Measurements from ENCODE around the gene MDGA2.
"Not testable (repeated sequence)": the region's sequence is repeated elsewhere in the genome, so short reads cannot be mapped to it uniquely, and the experiment has no call there.

Gene MDGA2

GRCh38 chr14:47057364-47057763 lies 618.0 kb downstream of the MDGA2 start:
- DNase-seq, result no peak

GRCh38 chr14:47044841-47045240 lies 630.6 kb downstream of the MDGA2 start:
- DNase-seq, result no peak

GRCh38 chr14:47040550-47040949 lies 634.9 kb downstream of the MDGA2 start:
- DNase-seq, result no peak

- no peak for DNase-seq
Measured at GRCh38 chr14:47039336-47039735, 636.1 kb downstream of the MDGA2 start.

GRCh38 chr14:47022721-47023120 lies 652.7 kb downstream of the MDGA2 start:
- DNase-seq, result no peak

- no peak for DNase-seq
Measured at GRCh38 chr14:47020500-47020899, 654.9 kb downstream of the MDGA2 start.

GRCh38 chr14:47012533-47013280 lies 662.7 kb downstream of the MDGA2 start:
- no peak for DNase-seq

- DNase-seq, result no peak
Measured at GRCh38 chr14:47009615-47010014, 665.8 kb downstream of the MDGA2 start.

GRCh38 chr14:47008732-47009131 lies 666.7 kb downstream of the MDGA2 start:
- DNase-seq, result no peak

- no peak for DNase-seq
Measured at GRCh38 chr14:46999661-47000060, 675.7 kb downstream of the MDGA2 start.

- DNase-seq, result no peak
Measured at GRCh38 chr14:46989566-46989965, 685.8 kb downstream of the MDGA2 start.

GRCh38 chr14:46988312-46988711 lies 687.1 kb downstream of the MDGA2 start:
- DNase-seq, result no peak

GRCh38 chr14:46985529-46986380 lies 689.6 kb downstream of the MDGA2 start:
- DNase-seq, result no peak

- no peak for DNase-seq
Measured at GRCh38 chr14:46973295-46973694, 702.1 kb downstream of the MDGA2 start.

GRCh38 chr14:46964378-46964777 lies 711.0 kb downstream of the MDGA2 start:
- DNase-seq, result no peak

- DNase-seq, result no peak
Measured at GRCh38 chr14:46951103-46951502, 724.3 kb downstream of the MDGA2 start.

GRCh38 chr14:46940611-46941010 lies 734.8 kb downstream of the MDGA2 start:
- DNase-seq, result no peak

GRCh38 chr14:46920542-46920941 lies 754.9 kb downstream of the MDGA2 start:
- DNase-seq, result no peak

GRCh38 chr14:46915539-46915938 lies 759.9 kb downstream of the MDGA2 start:
- DNase-seq, result not testable (repeated sequence)

GRCh38 chr14:46902837-46903236 lies 772.6 kb downstream of the MDGA2 start:
- DNase-seq, result no peak

GRCh38 chr14:46894476-46894875 lies 780.9 kb downstream of the MDGA2 start:
- no peak for DNase-seq

GRCh38 chr14:46887144-46887543 lies 788.3 kb downstream of the MDGA2 start:
- no peak for DNase-seq

GRCh38 chr14:46885566-46885965 lies 789.8 kb downstream of the MDGA2 start:
- no peak for DNase-seq

GRCh38 chr14:46861753-46862152 lies 813.7 kb downstream of the MDGA2 start:
- DNase-seq, result no peak

All from NCI-H187 (cell line).